Upper lobe of left lung (tissue), 6 donors: ENCODE data around the gene EGFL7. TPM values are rescaled to one million over a fixed set of nuclear protein-coding genes. Genes with fewer than 3 reads are reported as not detected.

Experiments
- ATAC-seq, 2 donors: fragments of 200-7000 bp; cut with Tn5 transposase; one replicate each; pipeline ENCODE4 v1.9.1; 2022; ENCODE audit warnings: mild to moderate bottlenecking in 2 of 2, moderate library complexity in 2 of 2; ENCODE audit not compliant: low FRiP score in 2 of 2
- DNase-seq, 2 donors: peaks; one replicate each; pipeline ENCODE4 v3.0.0-alpha.2; 2019 to 2020
- H3K27ac ChIP-seq, 4 donors: fragments of 200-600 bp; sonication (generic); one replicate each; pipeline ENCODE4 v1.5.1; 2016 to 2019
- H3K27me3 ChIP-seq, 4 donors: fragments of 200-600 bp; sonication (generic); one replicate each; pipeline ENCODE4 v1.5.1; 2017 to 2019
- H3K36me3 ChIP-seq, 4 donors: fragments of 200-600 bp; sonication (generic); one replicate each; pipeline ENCODE4 v1.5.1; 2016 to 2019
- H3K4me1 ChIP-seq, 4 donors: fragments of 200-600 bp; sonication (generic); one replicate each; pipeline ENCODE4 v1.5.1; 2018 to 2019
- H3K4me3 ChIP-seq, 4 donors: fragments of 200-600 bp; sonication (generic); one replicate each; pipeline ENCODE4 v1.5.1; 2017 to 2019; ENCODE audit warnings: mild to moderate bottlenecking in 2 of 4, moderate library complexity in 1 of 4
- H3K9me3 ChIP-seq, 4 donors: fragments of 200-600 bp; sonication (generic); one replicate each; pipeline ENCODE4 v1.5.1; 2018 to 2019
- EP300 ChIP-seq, 4 donors: sonication (generic); formaldehyde crosslinking; IDR thresholded peaks; one replicate each; pipeline ENCODE4 v1.5.1; 2017; ENCODE audit warnings: antibody characterized with exemption in 4 of 4, control low read depth in 2 of 4
- POLR2A ChIP-seq, 4 donors: fragments of 450-650 bp; IDR thresholded peaks; one replicate each; pipeline ENCODE4 v1.5.1; 2016 to 2017; ENCODE audit warnings: antibody characterized with exemption in 4 of 4, mild to moderate bottlenecking in 2 of 4
- POLR2AphosphoS5 ChIP-seq, 2 donors: sonication (generic); formaldehyde crosslinking; IDR thresholded peaks; one replicate each; pipeline ENCODE4 v1.5.1; 2017; ENCODE audit warnings: antibody characterized with exemption in 2 of 2
- WGBS, 2 donors: methylation state at CpG; one replicate each; pipeline ENCODE4 v1.1.5; 2017 to 2018; 5-methylcytosine and 5-hydroxymethylcytosine counted together
- total RNA-seq, 6 donors: library from RNA; depleted of rRNA in 4 of 6; stranded (reverse); fragments of >200 nt in 4 of 6; gene quantifications; one replicate each; pipeline versions ENCODE4 v1.1.0 to v1.2.1, GENCODE V29; 2016 to 2021
- TF ChIP-seq, protein P1 (sequence below), 6 experiments: fragments of 450-650 bp in 4 of 6; fragments of 200-600 bp in 2 of 6; sonication (generic) in 2 of 6; IDR thresholded peaks; one replicate each; pipeline ENCODE4 v1.5.1; 2016 to 2019; ENCODE audit warnings: antibody characterized with exemption in 6 of 6
- donor health status: DM: no; HTN: no; CAD: no; lungs with moderate emphysema.
- donor health status: DM: no; HTN: yes; CAD: no; lungs with severe emphysema.

EGFL7 gene
- total RNA-seq, 6 donors from 2014 or later, result 77.9 to 321 (median 165) TPM

DNA sequence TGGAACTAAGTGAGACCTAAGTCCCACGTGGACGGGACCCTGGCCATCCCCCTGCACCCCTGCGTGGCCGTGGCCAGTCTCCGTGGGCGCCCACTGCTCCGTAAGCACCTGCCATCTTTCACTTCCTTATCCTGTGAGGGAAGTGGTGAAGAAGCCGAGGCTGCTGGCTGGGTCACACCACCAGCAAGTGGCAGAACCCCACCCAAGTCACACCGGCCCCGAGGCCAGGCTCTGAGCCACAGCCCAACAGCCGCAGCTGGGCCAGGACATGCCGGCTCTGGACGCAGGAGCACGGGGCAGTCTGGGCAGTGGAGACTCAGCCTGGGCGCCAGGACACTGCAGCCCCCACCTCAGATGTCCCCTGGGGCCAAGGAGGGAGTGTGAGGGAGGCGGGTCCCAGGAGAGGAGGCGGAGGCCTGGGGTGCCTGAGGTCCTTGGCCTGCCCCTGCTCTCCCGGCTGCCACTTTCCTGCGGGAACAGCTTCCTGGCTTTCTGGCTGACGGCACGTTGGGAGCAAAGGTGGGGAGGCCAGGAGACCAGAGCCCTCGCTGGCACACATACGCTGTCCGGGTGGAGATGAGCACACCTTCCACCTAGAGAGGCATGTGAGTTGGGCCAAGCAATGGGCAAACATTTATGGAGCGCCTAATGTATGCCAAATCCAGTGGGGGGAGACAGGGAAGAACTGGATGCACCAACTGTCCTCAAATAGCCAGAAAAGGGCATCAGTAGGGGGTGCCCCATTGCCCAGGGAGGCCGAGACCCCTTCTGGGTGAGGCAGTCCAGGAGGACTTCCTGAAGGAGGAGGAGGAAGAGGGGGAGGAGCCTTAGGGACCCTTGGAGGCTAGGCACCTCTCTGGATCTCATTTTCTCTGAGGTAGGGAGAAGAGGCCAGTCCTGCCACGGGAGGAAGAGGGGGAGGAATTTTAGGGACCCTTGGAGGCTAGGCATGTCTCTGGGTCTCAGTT lies 43.9 kb upstream of the EGFL7 start:
- 64 to 67% methylated on average over 18 to 23 of the region's 27 CpGs for WGBS, 2 donors
- ATAC-seq, result peak; percentile 13 to 33

DNA sequence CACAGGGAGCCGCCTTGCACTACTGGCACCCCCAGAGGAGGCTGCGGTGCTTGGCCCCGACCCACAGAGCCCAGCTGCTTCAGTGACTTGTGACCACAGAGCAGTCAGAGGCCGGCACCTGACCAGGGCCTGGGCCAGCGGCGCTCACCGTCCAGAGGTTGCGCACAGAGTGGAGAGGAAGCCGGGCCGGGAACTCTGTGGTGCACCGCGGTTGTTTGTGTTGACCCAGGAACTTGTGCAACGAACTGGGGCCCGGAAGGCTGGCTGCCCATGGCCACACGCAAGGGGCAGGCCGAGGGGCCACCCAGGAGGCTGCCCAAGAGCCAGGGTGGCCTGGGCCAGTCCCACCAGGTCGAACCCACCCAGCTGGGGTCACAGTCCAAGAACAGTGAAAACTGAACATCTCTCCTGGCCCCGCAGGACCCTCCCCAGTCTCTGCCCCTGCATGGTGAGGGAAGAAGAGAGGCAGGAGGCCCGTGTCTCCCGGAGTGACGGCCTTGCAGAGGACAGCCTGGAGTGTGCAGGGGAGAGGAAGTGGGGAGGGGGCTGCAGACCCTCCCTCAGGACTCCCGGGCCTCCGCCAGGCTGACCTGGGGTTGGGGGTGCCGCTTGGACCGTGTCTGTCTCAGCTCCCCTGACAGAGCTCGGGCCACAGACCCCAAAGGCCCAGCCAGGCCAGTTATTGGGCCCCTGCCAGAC lies 42.8 kb upstream of the EGFL7 start:
- H3K4me1 ChIP-seq, result peaks cover 42 to 72% (median 48%) of the 10 kb centered on the region in 4 donors
- no peaks in the 10 kb centered on the region for H3K36me3 ChIP-seq
- H3K27me3 ChIP-seq, result no peaks in the 10 kb centered on the region
- peak overlapping the region; percentile 72 to 88 (median 84) for H3K27ac ChIP-seq
- WGBS, 2 donors, result 35 to 78% methylated on average over 10 to 22 of the region's 26 CpGs
- ATAC-seq, result peak; percentile 68 to 75
- no peak overlapping the region for H3K4me3 ChIP-seq
- TF ChIP-seq EP300 (IDR thresholded peaks at IDR 0.05) (no peak), POLR2A (IDR thresholded peaks at IDR 0.05) (peak in 1 of 4 donors; percentile 48), POLR2AphosphoS5 (IDR thresholded peaks at IDR 0.05) (peak in 1 of 2 donors; percentile 71)
- TF ChIP-seq, protein P1, sequence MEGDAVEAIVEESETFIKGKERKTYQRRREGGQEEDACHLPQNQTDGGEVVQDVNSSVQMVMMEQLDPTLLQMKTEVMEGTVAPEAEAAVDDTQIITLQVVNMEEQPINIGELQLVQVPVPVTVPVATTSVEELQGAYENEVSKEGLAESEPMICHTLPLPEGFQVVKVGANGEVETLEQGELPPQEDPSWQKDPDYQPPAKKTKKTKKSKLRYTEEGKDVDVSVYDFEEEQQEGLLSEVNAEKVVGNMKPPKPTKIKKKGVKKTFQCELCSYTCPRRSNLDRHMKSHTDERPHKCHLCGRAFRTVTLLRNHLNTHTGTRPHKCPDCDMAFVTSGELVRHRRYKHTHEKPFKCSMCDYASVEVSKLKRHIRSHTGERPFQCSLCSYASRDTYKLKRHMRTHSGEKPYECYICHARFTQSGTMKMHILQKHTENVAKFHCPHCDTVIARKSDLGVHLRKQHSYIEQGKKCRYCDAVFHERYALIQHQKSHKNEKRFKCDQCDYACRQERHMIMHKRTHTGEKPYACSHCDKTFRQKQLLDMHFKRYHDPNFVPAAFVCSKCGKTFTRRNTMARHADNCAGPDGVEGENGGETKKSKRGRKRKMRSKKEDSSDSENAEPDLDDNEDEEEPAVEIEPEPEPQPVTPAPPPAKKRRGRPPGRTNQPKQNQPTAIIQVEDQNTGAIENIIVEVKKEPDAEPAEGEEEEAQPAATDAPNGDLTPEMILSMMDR (IDR thresholded peaks at IDR 0.05), result peak in 1 of 6 experiments; percentile 12
- H3K9me3 ChIP-seq, result no peaks in the 10 kb centered on the region
- peak; percentile 91 to 95 for DNase-seq

More for the DNA sequence above, 43.9 kb upstream of the EGFL7 start:
- Histone ChIP-seq H3K4me1 (peaks cover 40 to 72% (median 49%) of the 10 kb centered on the region in 4 donors), H3K27me3 (no peaks in the 10 kb centered on the region), H3K4me3 (no peak overlapping the region), H3K36me3 (no peaks in the 10 kb centered on the region), H3K27ac (peak overlapping the region; percentile 72 to 88 (median 84)), H3K9me3 (no peaks in the 10 kb centered on the region)
- TF ChIP-seq POLR2A (IDR thresholded peaks at IDR 0.05), result peak in 1 of 4 donors; percentile 41
- peak in 1 of 2 donors; percentile 38 for TF ChIP-seq POLR2AphosphoS5 (IDR thresholded peaks at IDR 0.05)
- no peak for TF ChIP-seq EP300 (IDR thresholded peaks at IDR 0.05)
- TF ChIP-seq, protein P1 (IDR thresholded peaks at IDR 0.05), result no peak
- peak in 1 of 2 donors; percentile 87 for DNase-seq

- no peak for TF ChIP-seq EP300 (IDR thresholded peaks at IDR 0.05)
- no peak for TF ChIP-seq POLR2A (IDR thresholded peaks at IDR 0.05)
- no peak for TF ChIP-seq POLR2AphosphoS5 (IDR thresholded peaks at IDR 0.05)
- TF ChIP-seq, protein P1 (IDR thresholded peaks at IDR 0.05), result no peak
- no peak for ATAC-seq
- peak in 1 of 2 donors; percentile 81 for DNase-seq
- H3K27me3 ChIP-seq, result no peaks in the 10 kb centered on the region
- no peaks in the 10 kb centered on the region for H3K36me3 ChIP-seq
- no peak overlapping the region for H3K4me3 ChIP-seq
- WGBS, 2 donors, result 92% methylated on average over 20 of the region's 29 CpGs; no CpG with 5 or more reads in 1 of the 2 donors
- no peaks in the 10 kb centered on the region for H3K9me3 ChIP-seq
- peak overlapping the region; percentile 72 to 88 (median 84) for H3K27ac ChIP-seq
- H3K4me1 ChIP-seq, result peaks cover 44 to 72% (median 49%) of the 10 kb centered on the region in 4 donors
Measured at GRCh38 chr9:136620441-136621018, 42.2 kb upstream of the EGFL7 start.

DNA sequence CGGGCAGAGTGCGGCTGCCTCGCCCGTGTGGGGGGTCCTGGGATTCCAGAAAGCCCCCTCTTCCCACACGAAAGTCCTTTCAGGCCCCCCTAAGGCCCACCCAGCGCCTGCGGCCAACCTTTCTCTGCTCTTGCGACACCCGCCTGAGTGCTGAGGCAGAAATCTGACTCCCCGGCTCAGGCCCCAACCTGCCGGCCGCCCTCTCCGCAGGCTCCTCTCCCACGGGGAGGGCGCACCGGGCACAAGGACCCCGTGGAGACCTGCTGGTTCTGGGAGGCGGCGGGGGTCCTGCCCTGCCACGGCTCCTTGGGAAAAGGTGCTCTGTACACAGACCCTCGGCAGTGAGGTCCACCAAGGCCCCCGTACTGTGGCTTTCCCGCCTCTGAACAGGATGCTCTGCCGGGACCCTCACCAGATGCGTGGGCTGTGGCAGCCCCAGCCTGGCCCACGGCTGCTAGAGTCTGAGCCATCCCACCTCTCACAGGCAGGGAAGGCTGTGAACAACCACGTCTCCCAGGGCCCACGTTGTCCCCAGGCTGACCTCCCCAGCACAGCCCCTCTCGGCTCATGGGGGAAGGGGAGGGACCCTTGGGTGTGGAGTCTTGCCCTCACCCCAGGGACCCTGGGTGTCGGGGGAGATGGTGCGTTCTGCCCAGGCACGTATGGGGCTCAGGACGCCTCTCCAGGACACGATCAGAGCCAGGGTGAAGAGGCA lies 41.5 kb upstream of the EGFL7 start:
- TF ChIP-seq, protein P1 (IDR thresholded peaks at IDR 0.05), result no peak
- no peak for TF ChIP-seq POLR2AphosphoS5 (IDR thresholded peaks at IDR 0.05)
- TF ChIP-seq POLR2A (IDR thresholded peaks at IDR 0.05), result no peak
- TF ChIP-seq EP300 (IDR thresholded peaks at IDR 0.05), result no peak
- peak in 1 of 2 donors; percentile 81 for DNase-seq
- no peak for ATAC-seq
- Histone ChIP-seq H3K9me3 (no peaks in the 10 kb centered on the region), H3K27me3 (no peaks in the 10 kb centered on the region), H3K36me3 (no peaks in the 10 kb centered on the region), H3K27ac (peak overlapping the region; percentile 72 to 88 (median 84)), H3K4me3 (no peak overlapping the region), H3K4me1 (peaks cover 49 to 72% (median 54%) of the 10 kb centered on the region in 4 donors)
- 60% methylated on average over 29 of the region's 34 CpGs; no CpG with 5 or more reads in 1 of the 2 donors for WGBS, 2 donors
